Measurements from ENCODE around the gene KRT3. TPM values are rescaled to one million over a fixed set of nuclear protein-coding genes. Genes with fewer than 3 reads are reported as not detected.

Gene KRT3
- total and polyA plus RNA-seq, 9 of the 15 experiments (the other 6 are each of a cell fraction or from before 2014, with no cell fraction given), result not detected

GRCh38 chr12:52784909-52785308, 11.0 kb downstream of the KRT3 start:
- Histone ChIP-seq H3K4me2 (ENCODE audit: insufficient read depth, low read length) (no peak overlapping the region), H3K4me1 (replicated peaks in 1 of 2; ENCODE audit: control insufficient read depth in 2 of 2, insufficient read depth in 2 of 2, low read length in 2 of 2) (peaks cover 0 to 5% of the 10 kb centered on the region in 2 experiments; a peak in 2 of 5 replicates), H3K27me3 (ENCODE audit: control insufficient read depth in 2 of 2, insufficient read depth in 2 of 2, low read length in 2 of 2) (peaks cover 17 to 28% of the 10 kb centered on the region in 2 experiments; a peak in 4 of 5 replicates), H3K36me3 (ENCODE audit: control insufficient read depth, insufficient read depth, low read length) (no peaks in the 10 kb centered on the region), H2AFZ (ENCODE audit: low read depth, low read length) (no peak overlapping the region), H3K9me3 (replicated peaks; ENCODE audit: control insufficient read depth, insufficient read depth, low read depth, low read length) (no peaks in the 10 kb centered on the region), H3K27ac (ENCODE audit: extremely low read depth, low read depth, low read length) (no peak overlapping the region), H3K9me1 (ENCODE audit: control insufficient read depth, insufficient read depth, low read length) (no peaks in the 10 kb centered on the region), H4K20me1 (replicated peaks; ENCODE audit: control insufficient read depth, insufficient read depth, low read length) (no peaks in the 10 kb centered on the region), H3K79me2 (ENCODE audit: control insufficient read depth, insufficient read depth, low read length) (no peaks in the 10 kb centered on the region), H3K9ac (ENCODE audit: insufficient read depth in 1 of 2, low read depth in 2 of 2, low read length in 2 of 2) (no peak overlapping the region), H3K4me3 (no peak overlapping the region)
- no peak for DNase-seq (ENCODE audit: extremely low read depth in 1 of 4, low spot score in 3 of 4)
- intact Hi-C loops (cut with micrococcal nuclease), result no loop called here
- 0% methylated on average over 3 of the region's 3 CpGs for WGBS (ENCODE audit: insufficient coverage, low coverage, missing lambda C conversion rate)
- ATAC-seq, result no peak
- ChIA-PET POLR2A (no interaction called here), CTCF (ENCODE audit: low intra/inter-chr PET ratio) (no interaction called here)
- FAIRE-seq, result no peak
- BruUV-seq (replicated peaks), result no TSS peak
- in situ Hi-C loops (cut with MboI), result no loop called here
- TF ChIP-seq ATF3 (IDR thresholded peaks at IDR 0.05) (no peak), ATF3 (CRISPR knock-in tag; conservative IDR thresholded peaks at IDR 0.05) (no peak), RBM15 (IDR thresholded peaks at IDR 0.05; ENCODE audit: insufficient read depth, low read length) (no peak), ZBTB1 (CRISPR knock-in tag; IDR thresholded peaks at IDR 0.05; ENCODE audit: borderline replicate concordance, low read depth) (no peak), HES1 (IDR thresholded peaks at IDR 0.05; ENCODE audit: low read depth) (no peak), PHB2 (IDR thresholded peaks at IDR 0.05; ENCODE audit: low read depth) (no peak), TRIM28 (IDR thresholded peaks at IDR 0.05) (no peak), ZBTB40 (IDR thresholded peaks at IDR 0.05) (no peak), ZBTB40 (CRISPR knock-in tag; IDR thresholded peaks at IDR 0.05) (no peak), ZNF740 (CRISPR knock-in tag; IDR thresholded peaks at IDR 0.05) (no peak), ZNF740 (tag; IDR thresholded peaks at IDR 0.05) (no peak), MAZ (CRISPR knock-in tag; conservative IDR thresholded peaks at IDR 0.05 in 1 of 2, IDR thresholded peaks at IDR 0.05 in 1 of 2) (no peak), DPF2 (IDR thresholded peaks at IDR 0.05) (no peak)
